Ectodermal cell (in vitro differentiated cells): Measurements from ENCODE around the gene IL17RA.
A peak's percentile ranks its signal among the peaks of the same experiment; 100 is the strongest.

Experiments used
- H3K27ac ChIP-seq: 2 replicates; pipeline ENCODE4 v1.7.0; 2013; ENCODE audit warnings: mild to moderate bottlenecking, low read depth, low read length; ENCODE audit not compliant: insufficient read depth, poor library complexity, severe bottlenecking
- H3K27me3 ChIP-seq: 2 replicates; pipeline ENCODE4 v1.7.0; 2013; ENCODE audit warnings: mild to moderate bottlenecking, low read length; ENCODE audit not compliant: insufficient read depth, control insufficient read depth, poor library complexity, severe bottlenecking
- H3K36me3 ChIP-seq: one replicate; pipeline ENCODE4 v1.7.0; 2013; ENCODE audit warnings: low read length; ENCODE audit not compliant: control insufficient read depth, insufficient read depth
- H3K4me1 ChIP-seq: one replicate; pipeline ENCODE4 v1.7.0; 2013; ENCODE audit warnings: low read length; ENCODE audit not compliant: control insufficient read depth, insufficient read depth
- H3K4me3 ChIP-seq: 2 replicates; pipeline ENCODE4 v1.7.0; 2013; ENCODE audit warnings: low read depth, low read length, control low read depth; ENCODE audit not compliant: insufficient read depth
- H3K9me3 ChIP-seq: 2 replicates; pipeline ENCODE4 v1.7.0; 2013; ENCODE audit warnings: mild to moderate bottlenecking, low read length, moderate library complexity; ENCODE audit not compliant: control insufficient read depth
- WGBS, 2 experiments: methylation state at CpG; one replicate each; pipeline ENCODE4 v1.1.7; 2013; ENCODE audit warnings: missing lambda C conversion rate in 2 of 2; 5-methylcytosine and 5-hydroxymethylcytosine counted together

The IL17RA gene

GRCh38 chr22:17083255-17083654 is 1.5 kb upstream of the IL17RA start:
- Histone ChIP-seq H3K9me3 (no peaks in the 10 kb centered on the region), H3K4me3 (no peak overlapping the region), H3K4me1 (no peaks in the 10 kb centered on the region), H3K36me3 (no peaks in the 10 kb centered on the region), H3K27me3 (peaks cover 47% of the 10 kb centered on the region), H3K27ac (no peak overlapping the region)
- 87 to 89% methylated on average over 3 to 5 of the region's 5 CpGs for WGBS, 2 experiments

GRCh38 chr22:17083811-17084441 is 874 bp upstream of the IL17RA start:
- Histone ChIP-seq H3K36me3 (no peaks in the 10 kb centered on the region), H3K4me1 (no peaks in the 10 kb centered on the region), H3K27ac (no peak overlapping the region), H3K9me3 (no peaks in the 10 kb centered on the region), H3K27me3 (peaks cover 47% of the 10 kb centered on the region), H3K4me3 (no peak overlapping the region)
- WGBS, 2 experiments: 92% methylated on average over 33 of the region's 33 CpGs

GRCh38 chr22:17085277-17086181 is 729 bp downstream of the IL17RA start:
- Histone ChIP-seq H3K27me3 (peaks cover 47% of the 10 kb centered on the region), H3K4me1 (no peaks in the 10 kb centered on the region), H3K36me3 (no peaks in the 10 kb centered on the region), H3K9me3 (no peaks in the 10 kb centered on the region), H3K27ac (no peak overlapping the region), H3K4me3 (peak overlapping the region; percentile 59)
- WGBS, 2 experiments: 3% methylated on average over 92 of the region's 92 CpGs

GRCh38 chr22:17086296-17086695 is 1.5 kb downstream of the IL17RA start:
- Histone ChIP-seq H3K27ac (no peak overlapping the region), H3K27me3 (peaks cover 47% of the 10 kb centered on the region), H3K4me3 (no peak overlapping the region), H3K9me3 (no peaks in the 10 kb centered on the region), H3K36me3 (no peaks in the 10 kb centered on the region), H3K4me1 (no peaks in the 10 kb centered on the region)
- 85 to 89% methylated on average over 7 of the region's 7 CpGs for WGBS, 2 experiments

GRCh38 chr22:17086788-17087497 is 2.1 kb downstream of the IL17RA start:
- Histone ChIP-seq H3K9me3 (no peaks in the 10 kb centered on the region), H3K4me1 (no peaks in the 10 kb centered on the region)
- 80 to 81% methylated on average over 10 of the region's 10 CpGs for WGBS, 2 experiments

GRCh38 chr22:17087498-17088131 is 2.8 kb downstream of the IL17RA start:
- H3K9me3 ChIP-seq: no peaks in the 10 kb centered on the region
- H3K27ac ChIP-seq: no peak overlapping the region
- WGBS, 2 experiments: 92% methylated on average over 12 of the region's 12 CpGs
- peaks cover 47% of the 10 kb centered on the region for H3K27me3 ChIP-seq
- no peaks in the 10 kb centered on the region for H3K4me1 ChIP-seq
- no peaks in the 10 kb centered on the region for H3K36me3 ChIP-seq
- no peak overlapping the region for H3K4me3 ChIP-seq

More at GRCh38 chr22:17086788-17087497, 2.1 kb downstream of the IL17RA start:
- Histone ChIP-seq H3K4me3 (no peak overlapping the region), H3K27me3 (peaks cover 47% of the 10 kb centered on the region), H3K36me3 (no peaks in the 10 kb centered on the region), H3K27ac (no peak overlapping the region)

- Histone ChIP-seq H3K4me3 (no peak overlapping the region), H3K27ac (no peak overlapping the region), H3K27me3 (peaks cover 24% of the 10 kb centered on the region), H3K36me3 (no peaks in the 10 kb centered on the region), H3K9me3 (no peaks in the 10 kb centered on the region), H3K4me1 (no peaks in the 10 kb centered on the region)
Observed at GRCh38 chr22:17090550-17090949, 5.8 kb downstream of the IL17RA start.

GRCh38 chr22:17091851-17092250 is 7.1 kb downstream of the IL17RA start:
- Histone ChIP-seq H3K4me3 (no peak overlapping the region), H3K9me3 (no peaks in the 10 kb centered on the region), H3K4me1 (no peaks in the 10 kb centered on the region), H3K27ac (no peak overlapping the region), H3K27me3 (peaks cover 11% of the 10 kb centered on the region), H3K36me3 (no peaks in the 10 kb centered on the region)
- WGBS, 2 experiments: 66 to 80% methylated on average over 3 to 4 of the region's 4 CpGs

- no peaks in the 10 kb centered on the region for H3K9me3 ChIP-seq
- no peaks in the 10 kb centered on the region for H3K4me1 ChIP-seq
- 86 to 94% methylated on average over 3 of the region's 3 CpGs for WGBS, 2 experiments
- H3K36me3 ChIP-seq: no peaks in the 10 kb centered on the region
- H3K27ac ChIP-seq: no peak overlapping the region
- no peaks in the 10 kb centered on the region for H3K27me3 ChIP-seq
- no peak overlapping the region for H3K4me3 ChIP-seq
Observed at GRCh38 chr22:17093081-17093480, 8.3 kb downstream of the IL17RA start.

GRCh38 chr22:17095538-17095937 is 10.7 kb downstream of the IL17RA start:
- no peak overlapping the region for H3K4me3 ChIP-seq
- no peaks in the 10 kb centered on the region for H3K27me3 ChIP-seq
- 76 to 78% methylated on average over 5 to 6 of the region's 6 CpGs for WGBS, 2 experiments
- no peaks in the 10 kb centered on the region for H3K9me3 ChIP-seq
- no peaks in the 10 kb centered on the region for H3K4me1 ChIP-seq
- no peak overlapping the region for H3K27ac ChIP-seq
- no peaks in the 10 kb centered on the region for H3K36me3 ChIP-seq
